GM18907 (cell line): ENCODE results near the gene PSMF1.

Source experiments
- ATAC-seq: cut with Tn5 transposase; IDR thresholded peaks from one replicate; pipeline ENCODE4 v1.9.1; 2021; ENCODE audit warnings: mild to moderate bottlenecking, moderate library complexity; ENCODE audit not compliant: unreplicated experiment

The PSMF1 gene

DNA sequence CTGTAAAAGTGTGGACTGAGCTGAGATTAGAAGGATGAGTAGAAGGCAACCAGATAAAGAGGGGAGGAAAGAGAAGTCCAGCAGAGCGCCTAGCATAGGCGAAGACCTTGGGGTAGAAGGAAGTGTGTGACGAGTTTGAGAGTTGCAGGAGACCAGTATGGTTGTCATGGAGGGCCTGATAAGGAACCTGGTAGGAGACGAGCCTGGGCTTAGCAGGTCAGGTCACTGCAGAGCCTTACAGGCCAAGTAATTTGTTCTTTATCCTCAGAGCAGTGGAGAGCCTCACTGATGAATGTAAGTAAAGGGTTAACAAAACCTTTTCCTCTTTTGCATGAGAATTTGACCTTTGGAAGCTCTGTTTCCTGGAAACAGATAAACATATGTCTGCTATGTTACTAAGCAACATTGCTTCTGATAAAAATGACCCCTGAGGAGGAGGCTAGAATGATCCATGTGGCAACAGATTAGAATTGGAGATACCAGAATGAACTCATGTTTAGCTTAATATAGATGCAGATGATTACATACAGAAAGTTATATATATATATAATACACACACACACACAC lies 69.3 kb downstream of the PSMF1 start:
- no peak for ATAC-seq

- no peak for ATAC-seq
Measured at GRCh38 chr20:1188347-1188746, 69.9 kb downstream of the PSMF1 start.

DNA sequence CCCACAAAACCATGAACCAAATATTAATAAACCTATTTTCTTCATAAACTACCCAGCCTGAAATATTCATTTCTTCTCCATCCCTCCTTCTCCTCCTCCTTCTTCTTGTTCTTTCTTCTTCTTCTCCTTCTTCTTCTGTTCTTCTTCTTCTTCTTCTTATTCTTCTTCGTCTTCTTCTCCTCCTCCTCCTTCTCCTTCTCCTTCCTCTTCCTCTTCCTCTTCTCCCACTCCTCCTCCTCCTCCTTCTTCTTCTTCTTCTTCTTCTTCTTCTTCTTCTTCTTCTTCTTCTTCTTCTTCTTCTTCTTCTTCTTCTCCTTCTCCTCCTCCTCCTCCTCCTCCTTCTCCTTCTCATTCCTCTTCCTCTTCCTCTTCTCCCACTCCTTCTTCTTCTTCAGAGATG lies 71.4 kb downstream of the PSMF1 start:
- no peak for ATAC-seq

- no peak for ATAC-seq
Measured at GRCh38 chr20:1190847-1191246, 72.4 kb downstream of the PSMF1 start.

DNA sequence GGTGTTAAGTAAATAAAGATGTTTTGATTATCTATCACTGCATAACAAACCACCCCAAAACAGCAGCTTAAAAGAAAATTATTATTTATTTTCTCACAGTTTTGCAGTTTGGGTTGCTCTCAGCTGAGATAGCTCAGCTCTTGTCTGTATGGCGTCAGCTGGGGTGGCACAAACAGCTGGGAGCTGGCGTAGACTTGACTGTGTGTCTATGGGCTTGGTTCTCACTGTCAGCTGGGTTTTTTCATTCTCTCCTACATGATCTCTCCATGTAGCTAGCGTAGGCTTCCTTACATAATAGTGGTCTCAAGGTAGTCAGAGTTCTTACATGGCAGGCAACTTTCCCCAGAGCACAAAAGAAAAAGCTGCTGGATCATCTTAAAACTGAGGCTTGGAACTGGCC lies 72.9 kb downstream of the PSMF1 start:
- no peak for ATAC-seq

DNA sequence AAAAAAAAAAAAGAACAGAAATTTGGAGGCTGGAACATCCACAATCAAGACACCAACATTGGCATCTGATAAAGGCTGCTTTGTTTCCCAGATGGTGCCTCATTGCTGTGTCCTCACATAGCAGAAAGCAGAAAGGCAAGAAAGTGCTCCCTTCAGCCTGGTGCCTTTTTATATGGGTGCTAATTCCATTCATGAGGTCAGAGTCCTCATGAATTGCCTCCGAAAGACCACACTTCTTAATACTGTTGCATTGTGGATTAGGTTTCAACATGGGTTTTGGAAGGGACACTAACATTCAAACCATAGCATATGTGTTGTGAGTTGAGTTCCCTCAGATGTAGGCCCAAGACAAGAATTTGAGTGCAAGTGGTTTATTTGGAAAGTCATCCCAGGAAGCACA lies 76.8 kb downstream of the PSMF1 start:
- ATAC-seq = no peak

DNA sequence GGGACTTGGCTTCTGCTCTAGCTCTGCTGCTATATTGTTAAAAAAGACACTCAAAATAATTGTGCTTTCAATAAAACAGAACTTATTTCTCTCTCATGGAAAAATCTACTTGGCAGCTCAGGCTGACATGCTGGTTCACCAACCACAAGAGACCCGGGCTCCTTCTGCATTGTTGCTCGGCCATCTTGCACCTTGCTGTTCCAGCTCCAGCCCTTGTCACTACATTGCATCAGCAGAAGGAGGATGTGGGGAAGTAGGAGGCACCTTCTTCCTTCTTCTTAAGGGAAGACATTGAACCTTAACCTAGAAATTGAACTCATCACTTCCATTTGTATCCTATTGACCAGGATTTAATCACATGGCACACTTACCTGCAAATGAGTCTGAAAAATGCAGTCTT lies 78.2 kb downstream of the PSMF1 start:
- no peak for ATAC-seq

GRCh38 chr20:1197801-1198200 lies 79.4 kb downstream of the PSMF1 start:
- no peak for ATAC-seq

- ATAC-seq = no peak
Measured at GRCh38 chr20:1198751-1199150, 80.3 kb downstream of the PSMF1 start.

GRCh38 chr20:1199212-1199873 lies 80.9 kb downstream of the PSMF1 start:
- ATAC-seq = no peak

DNA sequence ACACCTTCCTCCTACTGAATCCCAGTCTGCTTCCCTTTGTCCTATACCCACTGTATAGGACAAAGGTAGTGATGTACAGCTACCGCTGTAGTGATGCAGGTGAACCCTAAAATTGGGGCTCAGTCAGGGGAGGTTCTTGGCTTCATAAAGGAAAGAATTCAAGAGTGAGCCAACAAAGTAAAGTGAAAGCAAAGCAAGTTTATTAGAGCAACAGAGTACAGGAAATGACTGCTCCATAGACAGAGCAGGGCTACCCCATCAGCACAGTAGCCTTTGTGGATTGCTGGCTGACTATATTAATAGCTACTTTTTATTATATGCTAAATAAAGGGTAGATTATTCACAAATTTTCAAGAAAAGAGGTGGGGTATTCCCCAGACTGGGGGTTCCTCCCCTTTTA lies 81.6 kb downstream of the PSMF1 start:
- ATAC-seq = no peak

GRCh38 chr20:1202762-1203504 lies 84.5 kb downstream of the PSMF1 start, which contains the start of gene C20orf202:
TSS of gene C20orf202 (plus strand) at chr20:1203454. CDS start at chr20:1203586, 132 bp downstream.
- ATAC-seq = no peak

GRCh38 chr20:1203630-1204029 lies 85.2 kb downstream of the PSMF1 start:
- no peak for ATAC-seq

DNA sequence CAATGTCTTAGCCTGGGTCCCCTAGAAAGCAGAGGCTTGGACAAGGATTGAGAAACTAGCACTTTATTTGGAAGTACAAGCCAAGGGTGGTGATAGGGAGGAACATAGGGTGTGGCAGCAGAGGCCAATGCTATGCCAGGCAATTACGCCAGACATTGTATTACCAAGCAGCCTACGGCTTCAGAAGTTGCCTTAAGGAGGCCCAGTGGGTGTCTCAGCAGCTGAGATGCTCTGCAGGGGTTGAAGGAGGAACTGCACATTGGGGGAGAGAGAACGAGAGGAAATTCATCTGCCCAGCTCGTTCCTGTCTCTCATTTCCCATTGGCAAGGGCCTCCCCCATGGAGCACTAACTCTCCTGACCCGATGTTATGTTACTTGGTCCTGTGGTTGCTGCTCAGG lies 85.7 kb downstream of the PSMF1 start:
- no peak for ATAC-seq

DNA sequence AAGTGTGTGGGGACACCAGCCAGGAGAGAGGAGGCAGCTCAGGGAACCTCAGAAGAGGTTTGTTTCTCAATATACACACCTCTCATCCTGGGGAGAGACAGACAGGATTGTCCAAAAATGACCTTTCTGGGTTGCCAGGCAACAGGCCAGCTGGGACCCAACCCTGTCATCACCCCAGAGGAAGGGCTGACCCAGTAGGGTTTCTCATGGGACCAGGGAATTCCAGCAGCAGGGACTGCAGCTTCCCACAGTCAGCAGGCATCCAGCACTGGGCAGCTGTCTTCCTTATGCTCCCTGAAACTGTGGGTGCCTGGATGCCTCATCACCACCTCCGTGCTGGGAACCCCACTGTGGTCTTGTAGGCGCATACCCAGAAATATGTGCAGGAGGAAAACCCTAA lies 86.2 kb downstream of the PSMF1 start:
- ATAC-seq = no peak

DNA sequence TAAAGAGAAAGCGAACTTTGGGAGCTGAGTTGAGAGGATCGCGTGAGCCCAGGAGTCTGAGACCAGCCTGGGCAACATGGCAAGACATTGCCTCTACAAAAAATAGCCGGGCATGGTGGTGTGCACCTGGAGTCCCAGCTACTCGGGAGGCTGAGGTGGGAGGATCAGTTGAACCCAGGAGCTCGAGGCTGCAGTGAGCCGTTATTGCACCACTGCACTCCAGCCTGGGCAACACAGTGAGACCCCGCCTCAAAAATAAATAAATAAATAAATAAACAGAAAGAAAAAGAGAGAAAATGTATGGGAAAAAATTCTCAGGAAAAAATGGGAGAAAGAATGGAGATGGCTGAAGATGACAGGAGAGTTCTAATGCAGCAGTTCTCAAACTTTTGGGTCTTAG lies 87.4 kb downstream of the PSMF1 start:
- no peak for ATAC-seq

DNA sequence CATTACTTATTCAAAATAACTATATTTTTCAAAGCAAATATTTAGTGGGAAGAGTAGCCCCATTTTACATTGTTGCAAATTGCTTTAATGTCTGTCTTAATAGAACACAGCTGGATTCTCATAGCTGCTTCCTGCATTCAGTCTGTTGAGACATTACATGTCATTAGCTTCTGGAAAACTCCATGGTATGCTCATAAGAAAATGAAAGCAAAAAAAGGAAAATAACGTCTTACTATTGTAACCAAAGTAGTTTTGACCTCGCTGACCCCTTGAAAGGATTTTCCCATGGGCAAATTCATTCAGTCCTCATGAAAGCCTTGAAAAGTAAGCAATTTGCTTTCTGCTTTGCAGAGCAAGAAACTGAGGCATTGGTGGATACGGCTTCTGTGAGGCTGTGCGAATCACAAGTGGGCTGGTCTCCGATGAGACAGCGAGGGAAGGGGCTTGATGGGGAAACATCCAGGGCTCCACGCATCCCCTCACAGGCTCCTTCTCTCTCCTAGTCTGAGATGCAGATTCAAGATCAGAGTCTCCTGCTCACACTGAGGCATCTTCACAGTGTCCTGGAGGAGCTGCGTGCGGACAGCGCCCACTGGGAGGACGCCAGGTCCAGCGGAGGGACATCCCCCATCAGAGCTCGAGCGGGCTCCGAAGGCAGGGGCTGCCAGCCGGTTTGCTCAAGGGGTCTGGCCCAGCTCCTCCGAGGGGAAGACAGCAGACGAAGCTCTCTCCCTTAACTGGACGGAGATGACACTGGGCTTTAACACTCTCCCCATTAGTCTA lies 88.2 kb downstream of the PSMF1 start:
- no peak for ATAC-seq

GRCh38 chr20:1207293-1207878 lies 89.0 kb downstream of the PSMF1 start:
- ATAC-seq = no peak

DNA sequence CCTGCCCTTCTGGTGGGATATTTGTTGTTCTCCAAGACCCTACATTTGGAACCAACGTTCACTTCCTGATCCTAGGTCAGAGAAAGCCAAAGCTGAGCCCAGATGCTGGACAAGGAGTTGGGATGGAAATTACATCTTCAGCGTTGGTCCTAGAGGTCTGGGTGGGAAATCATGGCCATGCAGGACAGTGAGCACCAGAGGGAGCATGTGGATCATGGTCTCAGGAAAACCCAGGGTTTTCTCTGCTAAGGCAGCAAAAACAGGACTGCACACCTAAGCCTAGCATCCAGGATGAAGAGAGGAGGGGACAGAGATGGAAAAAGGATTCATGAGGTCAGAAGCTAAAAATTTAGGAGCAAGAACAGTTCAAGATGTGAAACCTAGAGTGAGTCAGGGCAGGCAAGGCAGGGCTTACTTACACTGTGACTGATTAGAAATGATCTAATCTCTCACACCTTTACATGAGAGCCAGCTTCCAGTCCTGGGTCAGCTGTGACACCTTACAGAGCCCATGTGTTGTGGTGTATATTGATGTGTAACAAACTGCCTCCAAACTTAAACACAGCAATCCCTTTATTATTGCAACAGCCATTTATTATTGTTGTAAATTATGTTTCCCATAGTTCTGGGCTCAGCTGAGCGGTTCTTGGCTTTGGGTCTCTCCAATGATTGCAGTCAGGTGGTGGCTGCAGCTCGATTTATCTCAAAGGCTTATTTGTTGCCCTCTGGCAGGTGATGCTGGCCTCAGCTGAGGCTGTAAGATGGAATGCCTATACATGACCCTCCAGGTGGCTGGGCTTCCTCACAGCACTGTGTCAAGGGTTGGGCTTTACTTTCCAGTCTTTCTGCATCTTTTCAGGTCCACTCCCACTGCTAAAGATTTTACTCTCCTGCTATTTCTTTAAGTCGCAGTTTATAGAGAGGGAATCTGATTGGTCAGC lies 91.3 kb downstream of the PSMF1 start:
- no peak for ATAC-seq

DNA sequence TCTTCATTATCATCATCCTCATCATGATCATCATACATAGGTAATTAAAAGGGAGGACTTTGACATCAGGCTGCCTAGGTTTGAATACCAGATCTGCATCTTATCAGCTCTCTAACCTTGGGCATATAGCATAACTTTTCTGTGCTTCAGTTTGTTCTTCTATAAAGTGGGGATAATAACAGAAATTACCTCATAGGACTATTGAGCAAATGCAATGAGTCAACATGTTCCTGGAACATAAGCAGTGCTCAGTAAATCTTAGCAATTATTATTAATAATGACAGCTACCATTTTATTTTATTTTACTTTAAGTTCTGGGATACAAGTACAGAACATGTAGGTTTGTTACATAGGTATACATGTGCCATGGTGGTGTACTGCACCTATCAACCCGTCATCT lies 92.1 kb downstream of the PSMF1 start:
- no peak for ATAC-seq
